Endothelial cell of umbilical vein (primary cell): ENCODE results near the gene PRG2. TPM values are rescaled to one million over a fixed set of nuclear protein-coding genes. Genes with fewer than 3 reads are reported as not detected.

Source experiments
- BruUV-seq: library from RNA; stranded (reverse); fragments of 400-500 nt; replicated peaks from 2 replicates; lab custom pipeline; 2021; lab: Mats Ljungman, UMichigan
- CTCF ChIA-PET: fragments of 300-600, 350-600 bp; sonication (Branson Sonifier 250); formaldehyde crosslinking; loops from one replicate; lab custom pipeline; 2021; ENCODE audit warnings: antibody characterized with exemption, inconsistent platforms; lab: Charles Lee
- POLR2A ChIA-PET: fragments of 300-600, 350-600 bp; sonication (Branson Sonifier 250); formaldehyde crosslinking; loops from one replicate; lab custom pipeline; 2021; ENCODE audit warnings: antibody characterized with exemption, inconsistent platforms; lab: Charles Lee
- DNase-seq: peaks from one replicate; pipeline ENCODE4 v3.0.0-alpha.2; 2011; ENCODE audit warnings: low read depth, low spot score
- FAIRE-seq: peaks from 2 replicates; lab custom pipeline; 2011; peaks lifted over from hg19 to GRCh38; lab: Jason Lieb, UNC
- H2AFZ ChIP-seq: 2 replicates; pipeline ENCODE4 v1.6.0; 2012; ENCODE audit warnings: low read depth, low read length, control low read depth, inconsistent platforms
- H3K27ac ChIP-seq: 2 replicates; pipeline ENCODE4 v1.5.1; 2011; ENCODE audit warnings: low read depth, mild to moderate bottlenecking, control low read depth, low read length, moderate library complexity; ENCODE audit not compliant: insufficient read depth
- H3K27me3 ChIP-seq, 2 experiments: 2 replicates each; pipeline versions ENCODE4 v1.6.0 to v1.6.1; 2011; ENCODE audit warnings: low read length in 2 of 2, mixed read lengths in 1 of 2; ENCODE audit not compliant: control insufficient read depth in 2 of 2, insufficient read depth in 2 of 2
- H3K36me3 ChIP-seq, 2 experiments: 2 replicates in 1 of 2; 3 replicates in 1 of 2; pipeline ENCODE4 v1.5.1; 2011; ENCODE audit warnings: low read length in 2 of 2, mild to moderate bottlenecking in 1 of 2, moderate library complexity in 1 of 2; ENCODE audit not compliant: control insufficient read depth in 2 of 2, insufficient read depth in 2 of 2; ENCODE audit errors: extremely low read depth in 1 of 2
- H3K4me1 ChIP-seq: 3 replicates; pipeline ENCODE4 v1.5.1; 2011; ENCODE audit warnings: mild to moderate bottlenecking, low read length; ENCODE audit not compliant: control insufficient read depth, insufficient read depth; ENCODE audit errors: extremely low read depth
- H3K4me2 ChIP-seq: 2 replicates; pipeline ENCODE4 v1.6.1; 2011; ENCODE audit warnings: low read length, control low read depth, mixed read lengths; ENCODE audit not compliant: insufficient read depth
- H3K4me3 ChIP-seq, 3 experiments: fragments of 200-600 bp in 1 of 3; sonication (generic), shearing (Covaris generic) in 1 of 3; replicated peaks in 1 of 3; 2 replicates each; pipeline ENCODE4 v1.5.1; 2011 to 2016; ENCODE audit warnings: control low read depth in 3 of 3, low read length in 3 of 3, mild to moderate bottlenecking in 2 of 3, inconsistent platforms in 1 of 3, low read depth in 1 of 3, moderate library complexity in 1 of 3; ENCODE audit not compliant: insufficient read depth in 1 of 3
- H3K79me2 ChIP-seq: 2 replicates; pipeline ENCODE4 v1.6.0; 2012; ENCODE audit warnings: low read length, inconsistent platforms; ENCODE audit not compliant: control insufficient read depth, insufficient read depth
- H3K9ac ChIP-seq: replicated peaks from 2 replicates; pipeline ENCODE3; 2011; ENCODE audit warnings: low read length, control low read depth; ENCODE audit not compliant: insufficient read depth; ENCODE audit errors: extremely low read depth
- H3K9me1 ChIP-seq: replicated peaks from 3 replicates; pipeline ENCODE4 v1.6.0; 2011; ENCODE audit warnings: mild to moderate bottlenecking, low read length; ENCODE audit not compliant: control insufficient read depth, insufficient read depth; ENCODE audit errors: extremely low read depth
- H3K9me3 ChIP-seq: replicated peaks from 2 replicates; pipeline ENCODE4 v1.5.1; 2012; ENCODE audit warnings: low read length, inconsistent platforms; ENCODE audit not compliant: control insufficient read depth, insufficient read depth
- H4K20me1 ChIP-seq: replicated peaks from 2 replicates; pipeline ENCODE3; 2011; ENCODE audit warnings: mild to moderate bottlenecking, low read length; ENCODE audit not compliant: control insufficient read depth, insufficient read depth; ENCODE audit errors: extremely low read depth
- EZH2 ChIP-seq: IDR thresholded peaks from 2 replicates; pipeline ENCODE4 v1.6.1; 2012; ENCODE audit warnings: borderline replicate concordance, low read depth, mild to moderate bottlenecking, moderate library complexity, low read length, inconsistent platforms; ENCODE audit not compliant: severe bottlenecking
- FOS ChIP-seq: IDR thresholded peaks from 2 replicates; pipeline ENCODE4 v1.6.1; 2011; ENCODE audit warnings: mild to moderate bottlenecking, low read length, moderate library complexity, borderline replicate concordance; ENCODE audit not compliant: insufficient read depth
- GATA2 ChIP-seq: IDR thresholded peaks from 2 replicates; pipeline ENCODE4 v1.7.0; 2011; ENCODE audit warnings: low read depth, mild to moderate bottlenecking, moderate library complexity, mixed read lengths, low read length; ENCODE audit not compliant: insufficient read length, insufficient read depth
- JUN ChIP-seq: IDR thresholded peaks from 2 replicates; pipeline ENCODE4 v1.6.1; 2011; ENCODE audit warnings: borderline replicate concordance, low read depth; ENCODE audit not compliant: insufficient read length, insufficient read depth
- POLR2AphosphoS5 ChIP-seq: IDR thresholded peaks from 2 replicates; pipeline ENCODE4 v1.6.1; 2012; ENCODE audit warnings: low read depth, mild to moderate bottlenecking, control low read depth, low read length, moderate library complexity; ENCODE audit not compliant: insufficient read depth
- dilution Hi-C: fragments of 300-500 bp; cut with MboI; formaldehyde crosslinking; loops from one replicate; pipeline ENCODE4 v1.15.0; 2019; ENCODE audit warnings: low sequenced_read_pairs; ENCODE audit not compliant: extremely low pct_ligation_motif_present
- intact Hi-C: fragments of 100-400 bp; cut with micrococcal nuclease; formaldehyde crosslinking; loops from one replicate; pipeline ENCODE4 v1.10.0; 2022
- polyA plus RNA-seq, 4 experiments: library from polyadenylated mRNA; depleted of rRNA in 3 of 4; stranded (reverse) in 3 of 4; unstranded in 1 of 4; fragments of >200 nt; gene quantifications; 2 replicates each; pipeline versions ENCODE4 v1.2.1 to v1.2.3, GENCODE V29; 2011 to 2012; ENCODE audit warnings: missing spikeins in 1 of 4
- total RNA-seq: library from RNA; stranded (reverse); gene quantifications from 2 replicates; pipeline ENCODE4 v1.2.3, GENCODE V29; 2021
- TF ChIP-seq, protein P1 (sequence below), 2 donors: IDR thresholded peaks; 1 replicate in 1 of 2; 2 replicates in 1 of 2; pipeline ENCODE4 v1.5.1; 2011; ENCODE audit warnings: low read length in 2 of 2, mild to moderate bottlenecking in 2 of 2, moderate library complexity in 2 of 2, control low read depth in 1 of 2, inconsistent platforms in 1 of 2, low read depth in 1 of 2; ENCODE audit not compliant: insufficient read depth in 1 of 2; ENCODE audit errors: extremely low read depth in 1 of 2
- TF ChIP-seq, protein P2 (sequence below): IDR thresholded peaks from 2 replicates; pipeline ENCODE4 v1.6.1; 2011; ENCODE audit not compliant: insufficient read depth, insufficient read length

The PRG2 gene
- total and polyA plus RNA-seq, 2 donors (not counting 3 experiments of a cell fraction or from before 2014, with no cell fraction given), result 0.08 to 0.55 TPM

DNA sequence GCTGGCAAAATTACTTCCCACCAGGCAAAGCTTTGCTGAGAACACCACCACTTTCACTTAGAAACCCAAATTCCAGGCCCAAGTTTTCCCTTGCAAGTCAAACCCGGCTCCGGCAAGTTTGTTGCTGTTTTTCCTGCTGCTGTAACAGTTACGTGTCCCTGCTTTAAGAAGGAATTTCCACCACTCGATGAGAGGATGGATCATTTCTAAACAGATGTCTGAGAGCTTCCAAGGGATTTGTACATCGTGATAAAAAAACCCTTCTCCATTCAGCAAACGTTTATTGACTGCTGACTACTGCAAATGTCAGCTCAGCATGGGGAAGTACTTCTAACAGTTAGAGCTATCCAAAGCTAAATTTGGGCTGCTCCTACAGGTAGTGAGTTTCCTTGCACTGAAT is 32.6 kb downstream of the PRG2 start:
- H4K20me1 ChIP-seq, result no peaks in the 10 kb centered on the region
- FAIRE-seq (no peak), DNase-seq (no peak)
- no peak overlapping the region for H3K9ac ChIP-seq
- H3K4me3 ChIP-seq, result no peak overlapping the region
- H3K27ac ChIP-seq, result no peak overlapping the region
- no TSS peak for BruUV-seq
- ChIA-PET CTCF (interaction anchor here (1.2 to 2.7 kb wide), 2 partner anchors 12 to 101 kb away, joined by 5 to 13 read pairs; no protein-coding TSS in a partner anchor), POLR2A (interaction anchor here (0.6 kb wide), 1 partner anchor 12 kb away, joined by 4 read pairs; no protein-coding TSS in a partner anchor)
- dilution Hi-C loops, result no loop called here
- no peak for TF ChIP-seq JUN
- TF ChIP-seq EZH2, result no peak
- no peak for TF ChIP-seq POLR2AphosphoS5
- TF ChIP-seq, protein P1, sequence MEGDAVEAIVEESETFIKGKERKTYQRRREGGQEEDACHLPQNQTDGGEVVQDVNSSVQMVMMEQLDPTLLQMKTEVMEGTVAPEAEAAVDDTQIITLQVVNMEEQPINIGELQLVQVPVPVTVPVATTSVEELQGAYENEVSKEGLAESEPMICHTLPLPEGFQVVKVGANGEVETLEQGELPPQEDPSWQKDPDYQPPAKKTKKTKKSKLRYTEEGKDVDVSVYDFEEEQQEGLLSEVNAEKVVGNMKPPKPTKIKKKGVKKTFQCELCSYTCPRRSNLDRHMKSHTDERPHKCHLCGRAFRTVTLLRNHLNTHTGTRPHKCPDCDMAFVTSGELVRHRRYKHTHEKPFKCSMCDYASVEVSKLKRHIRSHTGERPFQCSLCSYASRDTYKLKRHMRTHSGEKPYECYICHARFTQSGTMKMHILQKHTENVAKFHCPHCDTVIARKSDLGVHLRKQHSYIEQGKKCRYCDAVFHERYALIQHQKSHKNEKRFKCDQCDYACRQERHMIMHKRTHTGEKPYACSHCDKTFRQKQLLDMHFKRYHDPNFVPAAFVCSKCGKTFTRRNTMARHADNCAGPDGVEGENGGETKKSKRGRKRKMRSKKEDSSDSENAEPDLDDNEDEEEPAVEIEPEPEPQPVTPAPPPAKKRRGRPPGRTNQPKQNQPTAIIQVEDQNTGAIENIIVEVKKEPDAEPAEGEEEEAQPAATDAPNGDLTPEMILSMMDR (IDR thresholded peaks at IDR 0.05; ENCODE audit: extremely low read depth in 1 of 2, insufficient read depth in 1 of 2, low read depth in 1 of 2, low read length in 2 of 2), result no peak
- TF ChIP-seq FOS, result no peak
- TF ChIP-seq GATA2, result no peak
- TF ChIP-seq, protein P2, sequence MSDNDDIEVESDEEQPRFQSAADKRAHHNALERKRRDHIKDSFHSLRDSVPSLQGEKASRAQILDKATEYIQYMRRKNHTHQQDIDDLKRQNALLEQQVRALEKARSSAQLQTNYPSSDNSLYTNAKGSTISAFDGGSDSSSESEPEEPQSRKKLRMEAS, result no peak
- no peaks in the 10 kb centered on the region for H3K9me3 ChIP-seq
- no peak overlapping the region for H2AFZ ChIP-seq
- H3K4me2 ChIP-seq, result no peak overlapping the region
- intact Hi-C loops, result no loop called here
- H3K36me3 ChIP-seq, result no peaks in the 10 kb centered on the region
- no peaks in the 10 kb centered on the region for H3K79me2 ChIP-seq
- no peaks in the 10 kb centered on the region for H3K9me1 ChIP-seq
- peaks cover 0 to 5% of the 10 kb centered on the region in 2 experiments for H3K27me3 ChIP-seq
- H3K4me1 ChIP-seq, result no peaks in the 10 kb centered on the region
